Tibial artery (tissue), 4 donors: ENCODE results near the gene SCLY.

ENCODE experiments used
- DNase-seq, 2 donors: peaks; one replicate each; pipeline ENCODE4 v3.0.0-alpha.2; 2019
- H3K27ac ChIP-seq, 2 donors: fragments of 200-600 bp; sonication (generic) in 1 of 2; 1 replicate in 1 of 2; 2 replicates in 1 of 2; pipeline ENCODE4 v1.5.1; 2018 to 2019; ENCODE audit warnings: mild to moderate bottlenecking in 1 of 2
- H3K27me3 ChIP-seq, 2 donors: fragments of 200-600 bp; sonication (generic) in 1 of 2; one replicate each; pipeline versions ENCODE4 v1.5.1 to v1.6.0; 2016 to 2019
- H3K36me3 ChIP-seq, 3 donors: fragments of 200-600 bp; sonication (generic) in 2 of 3; one replicate each; pipeline ENCODE4 v1.5.1; 2016 to 2019; ENCODE audit warnings: mild to moderate bottlenecking in 2 of 3
- H3K4me1 ChIP-seq, 4 donors: fragments of 200-600 bp; sonication (generic) in 2 of 4; 1 replicate in 3 of 4; 2 replicates in 1 of 4; pipeline ENCODE4 v1.5.1; 2016 to 2019
- H3K4me3 ChIP-seq, 2 donors: fragments of 200-600 bp; sonication (generic) in 1 of 2; 1 replicate in 1 of 2; 2 replicates in 1 of 2; pipeline ENCODE4 v1.5.1; 2018 to 2019; ENCODE audit warnings: mild to moderate bottlenecking in 2 of 2
- H3K9me3 ChIP-seq, 3 donors: fragments of 200-600 bp; sonication (generic) in 1 of 3; one replicate each; pipeline ENCODE4 v1.5.1; 2016 to 2019
- CTCF ChIP-seq, 2 experiments: fragments of 200-600 bp in 1 of 2; fragments of 450-650 bp in 1 of 2; IDR thresholded peaks; one replicate each; pipeline ENCODE4 v1.5.1; 2017 to 2019; ENCODE audit warnings: antibody characterized with exemption in 2 of 2, mild to moderate bottlenecking in 1 of 2, moderate library complexity in 1 of 2
- intact Hi-C: fragments of 100-400 bp; cut with DNase I; formaldehyde crosslinking; loops from one replicate; pipeline ENCODE4 v1.15.0; 2023; ENCODE audit warnings: low total_unique reads

SCLY gene

GRCh38 chr2:238025741-238026360 lies 35.0 kb upstream of the SCLY start:
- Histone ChIP-seq H3K4me1 (no peaks in the 10 kb centered on the region), H3K36me3 (peaks cover 16 to 41% (median 25%) of the 10 kb centered on the region in 3 donors), H3K9me3 (no peaks in the 10 kb centered on the region), H3K27me3 (no peaks in the 10 kb centered on the region), H3K27ac (no peak overlapping the region), H3K4me3 (no peak overlapping the region)
- intact Hi-C loops = no loop called here
- no peak for TF ChIP-seq CTCF (IDR thresholded peaks at IDR 0.05)
- DNase-seq = no peak

GRCh38 chr2:238027058-238027457 lies 33.7 kb upstream of the SCLY start:
- intact Hi-C loops = no loop called here
- no peak overlapping the region for H3K4me3 ChIP-seq
- no peaks in the 10 kb centered on the region for H3K9me3 ChIP-seq
- H3K4me1 ChIP-seq = no peaks in the 10 kb centered on the region
- DNase-seq = no peak
- H3K27me3 ChIP-seq = no peaks in the 10 kb centered on the region
- TF ChIP-seq CTCF (IDR thresholded peaks at IDR 0.05) = no peak
- no peak overlapping the region for H3K27ac ChIP-seq
- peaks cover 22 to 42% (median 37%) of the 10 kb centered on the region in 3 donors for H3K36me3 ChIP-seq

- no peaks in the 10 kb centered on the region for H3K9me3 ChIP-seq
- no peak for TF ChIP-seq CTCF (IDR thresholded peaks at IDR 0.05)
- peaks cover 22 to 50% (median 44%) of the 10 kb centered on the region in 3 donors for H3K36me3 ChIP-seq
- intact Hi-C loops = no loop called here
- H3K4me3 ChIP-seq = no peak overlapping the region
- H3K27ac ChIP-seq = no peak overlapping the region
- no peak for DNase-seq
- no peaks in the 10 kb centered on the region for H3K4me1 ChIP-seq
- H3K27me3 ChIP-seq = no peaks in the 10 kb centered on the region
These were observed 33.0 kb upstream of the SCLY start for GRCh38 chr2:238027591-238028415.

- no peak overlapping the region for H3K27ac ChIP-seq
- intact Hi-C loops = no loop called here
- no peak overlapping the region for H3K4me3 ChIP-seq
- H3K36me3 ChIP-seq = peaks cover 33 to 64% (median 55%) of the 10 kb centered on the region in 3 donors
- DNase-seq = no peak
- no peaks in the 10 kb centered on the region for H3K27me3 ChIP-seq
- no peak for TF ChIP-seq CTCF (IDR thresholded peaks at IDR 0.05)
- H3K4me1 ChIP-seq = no peaks in the 10 kb centered on the region
- no peaks in the 10 kb centered on the region for H3K9me3 ChIP-seq
These were observed 30.9 kb upstream of the SCLY start for GRCh38 chr2:238029853-238030252.

- peaks cover 33 to 62% (median 55%) of the 10 kb centered on the region in 3 donors for H3K36me3 ChIP-seq
- no peak for DNase-seq
- H3K27ac ChIP-seq = no peak overlapping the region
- H3K4me1 ChIP-seq = no peaks in the 10 kb centered on the region
- no peaks in the 10 kb centered on the region for H3K27me3 ChIP-seq
- intact Hi-C loops = no loop called here
- H3K9me3 ChIP-seq = no peaks in the 10 kb centered on the region
- TF ChIP-seq CTCF (IDR thresholded peaks at IDR 0.05) = no peak
- H3K4me3 ChIP-seq = no peak overlapping the region
These were observed 30.2 kb upstream of the SCLY start for GRCh38 chr2:238030422-238031155.
